ENCODE measurements around the gene ST6GALNAC3.

DNA sequence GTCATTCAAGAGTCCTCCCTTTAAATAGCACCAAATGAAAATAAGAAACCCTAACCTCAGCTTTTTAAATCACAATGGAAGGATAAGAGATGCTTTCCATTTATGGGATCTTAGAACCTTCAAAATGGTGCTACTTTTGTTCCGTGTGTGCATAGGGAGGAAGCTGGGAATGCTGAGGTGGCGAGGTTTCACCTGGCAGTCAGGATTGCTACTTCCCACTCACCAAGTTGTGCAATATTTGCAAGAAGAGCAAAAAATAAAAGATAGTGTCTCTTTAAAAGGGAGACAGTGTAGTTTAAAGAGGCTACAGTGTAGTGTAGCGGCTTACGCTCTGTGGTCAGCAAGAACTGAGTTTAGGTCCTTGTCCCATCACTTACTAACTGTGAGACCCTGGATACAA, 400.4 kb downstream of the ST6GALNAC3 start:
- TF ChIP-seq, protein P1, sequence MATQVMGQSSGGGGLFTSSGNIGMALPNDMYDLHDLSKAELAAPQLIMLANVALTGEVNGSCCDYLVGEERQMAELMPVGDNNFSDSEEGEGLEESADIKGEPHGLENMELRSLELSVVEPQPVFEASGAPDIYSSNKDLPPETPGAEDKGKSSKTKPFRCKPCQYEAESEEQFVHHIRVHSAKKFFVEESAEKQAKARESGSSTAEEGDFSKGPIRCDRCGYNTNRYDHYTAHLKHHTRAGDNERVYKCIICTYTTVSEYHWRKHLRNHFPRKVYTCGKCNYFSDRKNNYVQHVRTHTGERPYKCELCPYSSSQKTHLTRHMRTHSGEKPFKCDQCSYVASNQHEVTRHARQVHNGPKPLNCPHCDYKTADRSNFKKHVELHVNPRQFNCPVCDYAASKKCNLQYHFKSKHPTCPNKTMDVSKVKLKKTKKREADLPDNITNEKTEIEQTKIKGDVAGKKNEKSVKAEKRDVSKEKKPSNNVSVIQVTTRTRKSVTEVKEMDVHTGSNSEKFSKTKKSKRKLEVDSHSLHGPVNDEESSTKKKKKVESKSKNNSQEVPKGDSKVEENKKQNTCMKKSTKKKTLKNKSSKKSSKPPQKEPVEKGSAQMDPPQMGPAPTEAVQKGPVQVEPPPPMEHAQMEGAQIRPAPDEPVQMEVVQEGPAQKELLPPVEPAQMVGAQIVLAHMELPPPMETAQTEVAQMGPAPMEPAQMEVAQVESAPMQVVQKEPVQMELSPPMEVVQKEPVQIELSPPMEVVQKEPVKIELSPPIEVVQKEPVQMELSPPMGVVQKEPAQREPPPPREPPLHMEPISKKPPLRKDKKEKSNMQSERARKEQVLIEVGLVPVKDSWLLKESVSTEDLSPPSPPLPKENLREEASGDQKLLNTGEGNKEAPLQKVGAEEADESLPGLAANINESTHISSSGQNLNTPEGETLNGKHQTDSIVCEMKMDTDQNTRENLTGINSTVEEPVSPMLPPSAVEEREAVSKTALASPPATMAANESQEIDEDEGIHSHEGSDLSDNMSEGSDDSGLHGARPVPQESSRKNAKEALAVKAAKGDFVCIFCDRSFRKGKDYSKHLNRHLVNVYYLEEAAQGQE (IDR thresholded peaks at IDR 0.05; ENCODE audit: insufficient read depth in 1 of 2, low read depth in 2 of 2, low read length in 1 of 2): no peak
- TF ChIP-seq TCF7L2 (IDR thresholded peaks at IDR 0.05; ENCODE audit: low read depth, low read length) (no peak), POLR2AphosphoS5 (IDR thresholded peaks at IDR 0.05; ENCODE audit: low read depth, low read length) (no peak)
- TF ChIP-seq, protein P2, sequence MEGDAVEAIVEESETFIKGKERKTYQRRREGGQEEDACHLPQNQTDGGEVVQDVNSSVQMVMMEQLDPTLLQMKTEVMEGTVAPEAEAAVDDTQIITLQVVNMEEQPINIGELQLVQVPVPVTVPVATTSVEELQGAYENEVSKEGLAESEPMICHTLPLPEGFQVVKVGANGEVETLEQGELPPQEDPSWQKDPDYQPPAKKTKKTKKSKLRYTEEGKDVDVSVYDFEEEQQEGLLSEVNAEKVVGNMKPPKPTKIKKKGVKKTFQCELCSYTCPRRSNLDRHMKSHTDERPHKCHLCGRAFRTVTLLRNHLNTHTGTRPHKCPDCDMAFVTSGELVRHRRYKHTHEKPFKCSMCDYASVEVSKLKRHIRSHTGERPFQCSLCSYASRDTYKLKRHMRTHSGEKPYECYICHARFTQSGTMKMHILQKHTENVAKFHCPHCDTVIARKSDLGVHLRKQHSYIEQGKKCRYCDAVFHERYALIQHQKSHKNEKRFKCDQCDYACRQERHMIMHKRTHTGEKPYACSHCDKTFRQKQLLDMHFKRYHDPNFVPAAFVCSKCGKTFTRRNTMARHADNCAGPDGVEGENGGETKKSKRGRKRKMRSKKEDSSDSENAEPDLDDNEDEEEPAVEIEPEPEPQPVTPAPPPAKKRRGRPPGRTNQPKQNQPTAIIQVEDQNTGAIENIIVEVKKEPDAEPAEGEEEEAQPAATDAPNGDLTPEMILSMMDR (IDR thresholded peaks at IDR 0.05): no peak
